B cell (primary cell): ENCODE results near the gene FAM111A.

ENCODE experiments used
- CTCF ChIP-seq: fragments of 200-600 bp; IDR thresholded peaks from one replicate; pipeline ENCODE4 v1.8.0; 2022; ENCODE audit warnings: antibody characterized with exemption, mild to moderate bottlenecking
- EZH2 ChIP-seq: IDR thresholded peaks from 2 replicates; pipeline ENCODE4 v1.6.1; 2012; ENCODE audit warnings: borderline replicate concordance, low read depth, mild to moderate bottlenecking, moderate library complexity, low read length; ENCODE audit not compliant: insufficient read depth, poor library complexity, severe bottlenecking

- TF ChIP-seq CTCF (no peak), EZH2 (no peak)
Measured at GRCh38 chr11:59193587-59194130, 51.0 kb downstream of the FAM111A start.
